ENCODE measurements around the gene SLC38A4. TPM values are rescaled to one million over a fixed set of nuclear protein-coding genes. Genes with fewer than 3 reads are reported as not detected.

Gene SLC38A4
- total and polyA plus RNA-seq, 10 donors, result 0.07 to 0.91 (median 0.37) TPM; not detected in 2

- Histone ChIP-seq H3K27me3 (replicated peaks in 1 of 7) (no peaks in the 10 kb centered on the region), H3K4me3 (no peak overlapping the region), H3K27ac (no peak overlapping the region), H3K4me1 (no peaks in the 10 kb centered on the region), H3K36me3 (no peaks in the 10 kb centered on the region), H3K9me3 (no peaks in the 10 kb centered on the region)
- no peak for TF ChIP-seq POLR2AphosphoS5 (IDR thresholded peaks at IDR 0.05)
- TF ChIP-seq CTCF (IDR thresholded peaks at IDR 0.05 in 8 of 11, conservative IDR thresholded peaks at IDR 0.05 in 3 of 11), result no peak
- no peak for TF ChIP-seq POLR2A (IDR thresholded peaks at IDR 0.05)
- no peak for DNase-seq
- intact Hi-C loops (cut with DNase I; ENCODE audit: low total_unique reads), result no loop called here
- WGBS, 5 donors, result 67 to 86% (median 76%) methylated on average over 5 of the region's 5 CpGs
Observed at GRCh38 chr12:46788072-46788887, 37.5 kb downstream of the SLC38A4 start.

GRCh38 chr12:46787496-46788055, 38.2 kb downstream of the SLC38A4 start:
- intact Hi-C loops (cut with DNase I; ENCODE audit: low total_unique reads), result no loop called here
- no peaks in the 10 kb centered on the region for H3K36me3 ChIP-seq
- no peak overlapping the region for H3K27ac ChIP-seq
- TF ChIP-seq CTCF (IDR thresholded peaks at IDR 0.05 in 8 of 11, conservative IDR thresholded peaks at IDR 0.05 in 3 of 11) (no peak), POLR2A (IDR thresholded peaks at IDR 0.05) (no peak), POLR2AphosphoS5 (IDR thresholded peaks at IDR 0.05) (no peak)
- H3K4me1 ChIP-seq, result no peaks in the 10 kb centered on the region
- DNase-seq, result no peak
- no peaks in the 10 kb centered on the region for H3K27me3 ChIP-seq (replicated peaks in 1 of 7)
- WGBS, 5 donors, result 87 to 93% (median 88%) methylated on average over 5 of the region's 5 CpGs
- H3K4me3 ChIP-seq, result no peak overlapping the region
- no peaks in the 10 kb centered on the region for H3K9me3 ChIP-seq

- TF ChIP-seq CTCF (IDR thresholded peaks at IDR 0.05 in 8 of 11, conservative IDR thresholded peaks at IDR 0.05 in 3 of 11) (no peak), POLR2AphosphoS5 (IDR thresholded peaks at IDR 0.05) (no peak), POLR2A (IDR thresholded peaks at IDR 0.05) (no peak)
- no peaks in the 10 kb centered on the region for H3K4me1 ChIP-seq
- no peaks in the 10 kb centered on the region for H3K36me3 ChIP-seq
- no peaks in the 10 kb centered on the region for H3K27me3 ChIP-seq (replicated peaks in 1 of 7)
- DNase-seq, result no peak
- H3K4me3 ChIP-seq, result no peak overlapping the region
- H3K9me3 ChIP-seq, result no peaks in the 10 kb centered on the region
- no peak overlapping the region for H3K27ac ChIP-seq
- intact Hi-C loops (cut with DNase I; ENCODE audit: low total_unique reads), result no loop called here
- WGBS, 5 donors, result 83 to 90% (median 84%) methylated on average over 3 of the region's 3 CpGs
Observed at GRCh38 chr12:46786774-46787173, 39.0 kb downstream of the SLC38A4 start.

- TF ChIP-seq POLR2AphosphoS5 (IDR thresholded peaks at IDR 0.05), result no peak
- no peak for TF ChIP-seq CTCF (IDR thresholded peaks at IDR 0.05 in 8 of 11, conservative IDR thresholded peaks at IDR 0.05 in 3 of 11)
- TF ChIP-seq POLR2A (IDR thresholded peaks at IDR 0.05), result no peak
- H3K4me3 ChIP-seq, result no peak overlapping the region
- no peak overlapping the region for H3K27ac ChIP-seq
- intact Hi-C loops (cut with DNase I; ENCODE audit: low total_unique reads), result no loop called here
- H3K36me3 ChIP-seq, result no peaks in the 10 kb centered on the region
- H3K9me3 ChIP-seq, result no peaks in the 10 kb centered on the region
- 83 to 90% (median 85%) methylated on average over 3 of the region's 3 CpGs for WGBS, 5 donors
- no peaks in the 10 kb centered on the region for H3K27me3 ChIP-seq (replicated peaks in 1 of 7)
- no peak for DNase-seq
- no peaks in the 10 kb centered on the region for H3K4me1 ChIP-seq
Observed at GRCh38 chr12:46785382-46785781, 40.4 kb downstream of the SLC38A4 start.
